ENCODE results near the gene EEA1. TPM values are rescaled to one million over a fixed set of nuclear protein-coding genes. Genes with fewer than 3 reads are reported as not detected.
"Not testable (repeated sequence)": the region's sequence is repeated elsewhere in the genome, so short reads cannot be mapped to it uniquely, and the experiment has no call there.

The EEA1 gene
- total RNA-seq, 1 donor from 2014 or later, result 18.9 TPM

DNA sequence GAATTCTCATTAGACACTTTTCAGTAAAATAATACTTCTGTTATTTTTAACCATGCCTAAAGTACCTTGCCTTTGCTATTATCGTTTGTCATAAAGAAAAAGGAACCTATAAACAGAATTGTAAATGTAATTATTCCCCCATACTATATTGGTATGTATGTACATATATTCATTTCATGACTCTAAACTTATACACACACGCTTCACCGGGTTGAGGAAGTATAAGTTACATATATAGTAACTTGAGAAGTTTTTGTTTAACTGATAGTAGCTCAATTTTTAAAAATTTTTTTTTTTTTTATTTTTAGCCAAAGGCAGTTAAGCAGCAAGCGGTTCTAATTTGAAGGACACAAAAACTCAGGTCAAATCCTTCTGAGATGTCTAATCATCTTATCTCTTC is 118.7 kb downstream of the EEA1 start:
- DNase-seq (ENCODE audit: low read depth, low spot score), result no peak

DNA sequence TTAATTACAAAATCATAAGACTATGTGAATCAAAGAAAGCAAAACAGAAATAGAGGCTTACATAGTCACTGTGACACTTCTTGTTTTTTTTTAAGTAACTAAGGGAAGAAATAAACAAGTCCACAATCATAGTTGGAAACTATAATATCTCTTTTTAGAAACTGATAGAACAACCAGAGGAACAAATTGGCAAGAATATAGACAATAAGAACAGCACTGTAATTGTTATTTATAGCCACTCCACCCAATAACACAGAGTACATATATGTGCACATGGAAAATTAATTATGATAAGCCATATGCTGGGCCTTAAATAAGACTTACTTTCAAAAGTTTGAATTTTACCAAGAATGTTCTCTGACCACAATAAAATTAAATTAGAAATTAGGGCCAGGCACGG is 125.2 kb downstream of the EEA1 start:
- no peak for DNase-seq (ENCODE audit: low read depth, low spot score)

DNA sequence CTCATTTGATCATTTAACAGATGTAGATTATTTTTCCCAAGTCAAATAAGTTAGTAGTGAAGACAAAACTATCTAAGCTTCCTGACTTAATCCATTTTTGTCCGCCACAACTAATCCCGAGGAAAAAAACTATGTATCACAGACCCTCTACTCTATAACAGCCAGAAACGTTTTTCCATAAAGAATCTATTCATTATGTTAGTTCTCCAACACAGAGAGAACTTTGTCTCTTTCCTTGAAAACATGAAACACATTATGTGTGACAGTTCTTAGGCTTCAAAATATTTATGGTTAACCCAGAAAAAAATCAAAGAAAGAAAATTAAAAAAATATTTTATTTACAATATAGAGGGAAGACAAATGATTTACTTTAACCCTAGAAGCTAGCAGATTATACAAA is 126.2 kb downstream of the EEA1 start:
- DNase-seq (ENCODE audit: low read depth, low spot score), result no peak

DNA sequence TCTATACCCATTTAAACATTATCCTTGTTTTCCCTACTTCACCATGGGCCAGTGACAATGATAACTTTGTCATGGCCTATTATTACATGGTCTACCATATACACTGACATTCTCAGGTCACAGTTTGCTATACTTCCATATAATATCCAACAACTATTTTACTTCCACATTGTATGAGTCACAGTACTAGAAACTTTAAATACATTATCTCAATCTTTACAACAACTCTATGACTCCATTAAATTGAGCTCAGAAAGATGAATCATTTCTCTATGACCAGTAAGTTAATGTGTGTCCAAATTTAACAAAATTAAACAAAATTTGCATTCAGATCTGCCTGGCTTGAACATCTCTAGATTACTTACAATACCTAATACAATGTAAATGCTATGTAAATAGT is 132.4 kb downstream of the EEA1 start:
- no peak for DNase-seq (ENCODE audit: low read depth, low spot score)

DNA sequence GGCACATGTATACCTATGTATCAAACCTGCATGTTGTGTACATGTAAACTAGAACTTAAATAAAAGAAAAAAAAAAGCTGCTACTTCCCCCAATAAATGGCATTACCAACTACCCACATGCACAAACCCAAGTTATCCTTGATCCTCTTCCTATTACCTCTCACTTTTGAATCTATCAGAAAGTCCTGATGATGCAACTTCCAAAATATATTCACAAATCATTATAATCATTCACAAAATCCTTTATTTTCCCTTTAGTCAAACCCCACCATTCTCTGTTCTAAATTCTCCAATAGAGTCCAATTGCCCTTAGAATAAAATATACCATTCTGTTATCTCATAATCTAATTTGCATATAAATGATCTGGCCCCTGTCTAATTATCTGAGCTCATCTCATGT is 134.3 kb downstream of the EEA1 start:
- no peak for DNase-seq (ENCODE audit: low read depth, low spot score)

DNA sequence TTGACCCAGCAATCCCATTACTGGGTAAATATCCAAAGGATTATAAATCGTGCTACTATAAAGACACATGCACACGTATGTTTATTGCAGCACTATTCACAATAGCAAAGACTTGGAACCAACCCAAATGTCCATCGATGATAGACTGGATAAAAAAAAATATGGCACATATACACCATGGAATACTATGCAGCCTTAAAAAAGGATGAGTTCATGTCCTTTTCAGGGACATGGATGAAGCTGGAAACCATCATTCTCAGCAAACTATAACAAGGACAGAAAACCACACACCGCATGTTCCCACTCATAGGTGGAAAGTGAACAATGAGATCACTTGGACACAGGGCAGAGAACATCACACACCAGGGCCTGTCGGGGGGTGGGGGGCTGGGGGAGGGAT is 134.7 kb downstream of the EEA1 start:
- not testable (repeated sequence) for DNase-seq (ENCODE audit: low read depth, low spot score)

DNA sequence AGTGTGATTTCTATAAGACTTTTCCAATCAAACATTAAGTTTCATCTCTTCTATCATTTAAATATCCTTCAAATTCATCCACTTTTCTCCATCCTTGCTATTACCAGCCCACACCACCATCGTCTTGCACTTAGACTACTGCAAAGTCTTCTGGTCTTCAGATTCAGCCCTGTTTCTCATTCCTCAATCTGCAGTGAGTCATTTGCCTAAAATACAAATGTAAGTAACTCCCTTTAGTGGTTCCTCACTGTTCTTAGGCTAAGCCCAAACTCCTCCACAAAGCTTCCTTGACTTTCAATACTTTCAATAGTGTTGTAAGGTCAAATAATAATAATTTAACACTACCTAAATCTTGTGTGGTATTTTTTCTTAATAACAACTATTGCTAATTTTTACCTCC is 143.1 kb downstream of the EEA1 start:
- no peak for DNase-seq (ENCODE audit: low read depth, low spot score)

DNA sequence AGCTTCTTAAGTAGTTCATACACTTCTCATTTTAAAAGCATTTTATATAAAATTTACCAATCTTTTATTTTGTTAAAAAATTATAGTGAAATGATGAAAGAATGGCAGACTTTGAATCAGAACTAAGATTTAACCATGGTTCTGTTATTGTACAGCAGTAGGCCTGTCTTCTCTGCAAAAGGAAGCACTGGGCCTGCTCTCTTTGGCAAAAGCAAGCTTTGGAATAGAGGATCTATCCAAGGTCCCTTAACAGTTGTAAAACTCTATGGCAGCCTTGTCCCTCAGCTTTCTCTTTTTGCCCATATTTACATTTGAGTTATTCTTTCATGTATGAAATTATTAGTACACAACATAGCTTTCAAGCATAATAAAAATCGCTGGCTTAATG is 143.5 kb downstream of the EEA1 start:
- DNase-seq (ENCODE audit: low read depth, low spot score), result no peak

DNA sequence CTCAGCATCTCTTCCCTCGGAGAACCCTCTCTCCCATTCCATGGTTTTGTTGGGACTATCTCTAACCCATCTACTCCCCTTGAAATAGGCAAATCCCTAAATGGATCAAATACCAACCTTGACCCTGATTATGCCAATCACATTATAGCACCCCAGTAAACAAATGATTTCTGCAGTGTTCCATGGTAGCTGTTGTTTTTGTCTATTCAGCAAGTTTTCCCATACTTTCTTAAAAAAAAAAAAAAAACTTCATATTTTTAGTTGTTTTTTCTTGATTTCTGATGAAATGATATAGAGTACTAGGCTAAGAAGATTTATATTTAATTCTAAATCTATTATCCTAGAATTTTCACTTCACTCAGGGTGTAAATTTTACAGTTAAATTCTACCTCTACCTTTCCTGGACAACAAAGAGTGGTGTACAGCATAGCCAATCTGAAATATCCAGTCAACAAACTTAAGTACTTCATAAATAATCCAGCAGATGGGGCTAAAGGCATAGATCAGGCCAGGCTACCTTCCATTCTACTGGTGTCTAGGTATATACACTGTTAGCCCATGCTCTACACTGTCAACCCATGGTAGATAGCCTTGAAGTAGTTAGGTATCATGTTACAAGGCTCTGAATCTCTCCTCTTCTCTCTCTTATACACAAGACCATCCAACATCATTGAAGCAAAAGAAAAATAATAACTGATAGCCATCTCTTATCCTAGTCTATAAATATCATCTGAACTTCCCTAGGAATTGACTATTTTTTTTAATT is 144.1 kb downstream of the EEA1 start:
- DNase-seq (ENCODE audit: low read depth, low spot score), result peak; percentile 46

DNA sequence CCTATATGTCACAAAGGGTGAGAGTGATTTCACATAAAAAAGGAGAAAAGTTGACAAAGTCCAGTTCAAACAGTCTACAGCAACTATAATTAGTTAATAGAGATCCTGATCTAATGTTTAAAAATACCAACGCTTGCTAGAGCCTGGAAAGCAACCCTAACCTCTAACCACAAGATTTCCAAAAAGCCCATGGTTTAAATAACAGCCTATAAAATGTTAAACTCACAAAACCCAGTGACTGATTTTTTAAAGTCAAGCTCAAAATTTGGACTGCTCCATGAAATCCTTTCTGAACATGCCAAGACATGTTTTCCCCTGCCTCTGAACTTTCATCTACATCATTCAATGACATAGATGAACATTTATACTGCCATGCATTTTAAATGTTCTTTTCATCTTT is 144.7 kb downstream of the EEA1 start:
- no peak for DNase-seq (ENCODE audit: low read depth, low spot score)

DNA sequence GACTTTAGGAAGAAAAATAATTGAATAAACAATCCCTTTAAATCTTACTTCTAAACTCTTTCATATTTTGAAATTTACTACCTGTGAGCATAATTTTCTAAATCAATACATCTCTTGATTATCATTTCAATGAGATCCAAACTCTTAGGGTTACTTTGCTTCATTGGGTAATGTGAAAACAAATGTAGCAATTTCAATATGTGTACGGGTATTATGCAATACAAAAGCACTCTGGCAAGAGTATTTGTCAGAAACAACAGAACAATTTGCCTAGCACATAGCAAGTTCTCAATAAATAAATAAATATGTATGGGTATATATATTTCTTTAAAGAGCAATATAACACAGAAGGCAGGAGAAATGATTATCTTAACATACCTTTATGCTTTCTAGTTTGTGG is 149.2 kb downstream of the EEA1 start:
- no peak for DNase-seq (ENCODE audit: low read depth, low spot score)

DNA sequence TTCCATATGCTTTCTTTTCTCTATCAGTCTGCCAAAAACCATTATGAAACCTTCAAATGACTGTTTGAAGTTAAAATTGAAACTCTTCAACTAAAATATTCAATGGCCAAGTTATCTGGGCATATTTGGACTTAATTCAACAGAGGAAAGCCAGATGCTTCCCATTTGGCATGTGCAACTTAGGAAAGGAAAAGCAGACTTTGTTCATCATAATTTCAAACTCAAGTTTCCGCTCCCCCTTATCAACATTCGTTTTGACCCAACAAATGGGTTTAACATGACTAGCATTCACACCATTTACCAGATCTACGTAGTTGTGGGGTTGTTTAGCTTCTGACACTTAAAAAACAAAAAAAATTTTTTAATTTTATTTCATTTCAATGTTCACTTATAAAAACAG is 150.6 kb downstream of the EEA1 start:
- DNase-seq (ENCODE audit: low read depth, low spot score), result peak; percentile 91

DNA sequence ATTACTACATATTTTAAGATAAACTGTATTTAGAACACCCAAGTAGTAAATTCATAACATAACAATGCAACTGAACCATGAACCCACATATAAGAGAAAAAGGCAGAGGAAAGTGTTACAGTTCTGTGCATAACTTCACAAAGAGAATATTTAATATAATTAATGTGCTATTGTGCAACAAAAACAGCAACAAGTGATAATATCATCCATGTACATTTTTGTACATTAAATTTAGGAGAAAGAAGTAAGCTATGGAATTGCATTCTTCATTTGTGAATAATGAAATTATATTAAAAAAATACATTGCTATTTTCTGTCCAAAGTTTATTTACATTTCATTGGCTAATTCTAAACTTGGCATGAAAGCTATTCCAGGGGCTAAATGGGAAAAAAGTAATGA is 153.7 kb downstream of the EEA1 start:
- DNase-seq (ENCODE audit: low read depth, low spot score), result no peak

DNA sequence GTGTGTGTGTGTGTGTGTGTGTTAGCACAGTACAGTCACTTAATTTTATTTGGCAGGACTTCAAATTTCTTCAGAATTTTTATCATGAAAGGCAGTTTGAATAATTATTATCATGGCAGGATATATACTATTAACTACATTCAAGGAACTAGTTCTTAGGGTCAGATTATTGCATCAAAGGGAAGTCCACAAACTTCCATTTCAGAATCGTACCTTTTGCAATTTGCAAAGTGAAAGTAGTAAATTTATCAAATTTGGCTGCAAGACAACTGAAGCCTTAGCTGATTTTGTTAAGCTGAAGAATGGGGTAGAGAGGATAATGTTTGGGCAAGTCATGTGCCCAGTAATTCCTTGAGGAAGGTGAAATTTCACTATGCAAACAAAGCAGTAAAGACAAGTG is 158.1 kb downstream of the EEA1 start:
- DNase-seq (ENCODE audit: low read depth, low spot score), result no peak

DNA sequence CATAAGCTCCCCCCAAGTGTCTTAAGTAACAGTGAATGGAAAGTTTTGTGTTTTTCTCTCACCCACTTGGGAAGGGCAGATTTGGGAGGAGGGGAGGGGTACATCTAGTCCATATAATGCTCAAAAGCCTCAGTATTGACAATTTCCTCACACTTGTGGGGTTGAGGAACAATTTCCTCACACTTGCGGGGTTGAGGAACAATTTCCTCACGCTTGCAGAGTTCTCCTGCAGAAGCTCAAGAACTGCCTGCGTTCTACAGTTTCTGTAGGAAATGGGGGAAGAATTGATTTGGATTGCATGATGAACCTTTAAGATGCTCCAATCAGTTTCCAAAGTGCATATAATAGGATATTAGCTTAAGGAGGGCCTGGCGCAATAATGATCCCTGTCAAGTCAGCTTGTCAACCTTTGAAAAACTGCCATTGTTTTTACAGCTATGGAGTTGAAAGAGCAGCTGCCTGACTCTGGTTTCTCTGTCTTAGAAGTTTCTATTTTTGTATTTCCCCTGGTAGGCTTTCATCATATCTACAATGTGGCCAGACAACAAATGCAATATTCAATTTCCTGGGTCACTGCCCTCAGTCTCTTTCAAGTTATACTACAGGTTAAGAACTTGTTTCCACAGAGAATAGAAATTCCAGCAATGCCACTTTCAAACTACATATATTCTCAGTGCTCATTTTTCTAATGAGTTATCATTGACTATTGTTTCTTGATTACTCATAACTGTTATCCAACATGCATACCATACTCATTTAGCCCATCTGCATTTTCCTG is 159.8 kb downstream of the EEA1 start:
- peak; percentile 52 for DNase-seq (ENCODE audit: low read depth, low spot score)

DNA sequence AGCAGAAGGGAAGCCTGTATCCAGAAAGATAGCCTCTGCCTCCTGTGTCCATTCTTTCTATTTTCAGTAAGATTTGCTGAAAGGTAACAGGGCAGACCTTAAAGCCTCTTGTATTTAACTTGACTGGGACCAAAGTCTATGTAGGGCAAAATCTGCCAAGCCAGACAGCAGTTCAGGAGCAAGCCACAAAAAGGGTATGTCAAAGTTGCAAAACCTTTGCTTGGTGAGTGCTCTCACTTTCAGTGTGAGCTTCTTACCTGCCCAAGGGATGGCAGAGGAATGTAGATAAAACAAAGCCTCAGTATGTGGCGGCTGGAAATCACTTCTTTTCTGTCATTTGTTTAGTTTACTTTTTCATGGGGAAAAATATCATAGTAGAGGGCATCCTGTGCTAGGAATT is 163.2 kb downstream of the EEA1 start:
- no peak for DNase-seq (ENCODE audit: low read depth, low spot score)

DNA sequence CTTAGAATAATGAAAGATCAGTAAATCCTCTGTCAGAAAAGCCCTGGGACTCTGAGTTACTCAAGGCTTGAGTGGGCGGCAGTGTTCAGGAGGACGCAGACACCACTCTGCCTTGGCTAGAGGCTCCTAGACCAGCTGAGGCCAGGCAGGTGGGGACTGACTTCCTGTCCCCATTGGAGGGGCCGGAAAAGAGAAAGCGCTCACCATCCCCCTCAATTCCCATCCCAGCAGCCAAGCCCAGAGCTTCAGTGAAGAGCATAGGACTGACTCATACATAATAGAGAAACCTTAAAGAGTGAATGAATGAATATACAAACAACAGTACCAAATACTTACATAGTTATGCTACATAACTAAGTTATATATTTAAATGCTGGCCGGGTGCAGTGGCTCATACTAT is 164.3 kb downstream of the EEA1 start:
- DNase-seq (ENCODE audit: low read depth, low spot score), result no peak

DNA sequence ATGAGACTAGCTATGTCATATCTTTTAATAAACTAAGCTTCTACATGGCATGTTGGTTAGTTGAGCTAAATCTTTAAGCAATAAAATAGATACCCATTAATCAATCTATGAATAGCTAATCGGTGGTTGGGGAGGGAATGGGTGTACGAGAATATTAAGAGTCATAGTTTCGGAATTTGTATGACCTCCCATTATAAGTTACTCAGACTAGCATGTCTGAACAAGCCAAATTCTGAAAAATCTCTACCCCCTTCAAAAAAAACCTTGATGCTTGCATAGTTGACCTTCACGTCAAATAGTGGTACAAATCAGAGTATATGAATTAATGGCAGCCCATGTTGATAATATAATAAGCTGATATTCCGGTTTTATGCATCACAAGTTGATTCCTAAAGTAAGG is 166.3 kb downstream of the EEA1 start:
- no peak for DNase-seq (ENCODE audit: low read depth, low spot score)

DNA sequence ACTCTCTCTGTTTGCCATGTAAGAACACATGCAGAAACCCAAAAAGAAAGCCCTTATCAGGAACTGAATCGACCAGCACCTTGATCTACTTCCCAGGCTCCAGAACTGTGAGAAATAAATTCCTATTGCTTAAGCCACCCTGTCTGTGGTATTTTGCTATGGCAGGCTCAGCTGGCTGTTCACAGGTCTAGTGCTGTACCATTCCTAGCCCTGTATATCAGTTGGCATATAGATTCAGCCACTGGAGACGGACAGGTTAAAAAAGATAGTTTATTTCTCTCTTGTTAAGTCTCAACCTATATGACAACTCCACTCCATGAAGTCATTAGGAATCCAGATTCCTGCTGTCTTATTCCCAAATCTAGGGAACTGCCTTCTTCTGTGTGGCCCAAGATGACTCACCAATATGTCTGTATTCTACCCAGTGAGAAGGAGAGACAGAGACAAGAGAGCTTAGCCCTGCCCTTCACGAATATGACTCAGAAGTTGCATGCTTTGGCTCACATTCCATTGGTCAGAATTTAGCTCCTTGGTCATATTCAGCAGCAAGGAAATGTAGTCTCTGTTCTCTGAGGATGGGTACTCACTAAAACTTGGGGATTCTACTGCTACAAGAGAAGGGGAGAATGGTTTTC is 169.3 kb downstream of the EEA1 start:
- DNase-seq (ENCODE audit: low read depth, low spot score), result no peak

DNA sequence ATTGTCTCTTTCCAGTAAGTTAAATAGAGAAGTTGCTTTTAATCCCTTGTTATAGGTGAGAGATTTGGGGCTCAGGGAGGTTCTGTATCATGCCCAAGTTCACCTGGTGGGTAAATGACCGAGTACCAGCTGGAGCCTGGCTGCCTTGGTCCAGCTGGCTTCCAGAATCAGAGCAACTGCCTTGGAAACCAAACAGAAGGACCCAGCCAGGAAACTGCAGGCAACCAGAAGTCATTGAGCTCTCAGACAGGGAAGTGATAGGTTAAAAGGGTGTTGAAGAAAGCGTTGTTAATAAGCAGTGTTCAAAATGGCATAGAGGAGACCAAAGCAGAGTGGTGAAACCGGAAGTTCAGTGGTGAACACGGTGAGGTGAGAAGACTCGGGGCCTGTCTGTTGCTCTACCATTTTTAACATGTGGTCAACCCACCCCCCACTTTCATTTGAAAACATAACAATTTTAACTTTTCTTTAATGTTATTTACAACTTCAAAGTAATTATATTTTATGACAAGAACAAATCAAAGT is 171.4 kb downstream of the EEA1 start:
- no peak for DNase-seq (ENCODE audit: low read depth, low spot score)

DNA sequence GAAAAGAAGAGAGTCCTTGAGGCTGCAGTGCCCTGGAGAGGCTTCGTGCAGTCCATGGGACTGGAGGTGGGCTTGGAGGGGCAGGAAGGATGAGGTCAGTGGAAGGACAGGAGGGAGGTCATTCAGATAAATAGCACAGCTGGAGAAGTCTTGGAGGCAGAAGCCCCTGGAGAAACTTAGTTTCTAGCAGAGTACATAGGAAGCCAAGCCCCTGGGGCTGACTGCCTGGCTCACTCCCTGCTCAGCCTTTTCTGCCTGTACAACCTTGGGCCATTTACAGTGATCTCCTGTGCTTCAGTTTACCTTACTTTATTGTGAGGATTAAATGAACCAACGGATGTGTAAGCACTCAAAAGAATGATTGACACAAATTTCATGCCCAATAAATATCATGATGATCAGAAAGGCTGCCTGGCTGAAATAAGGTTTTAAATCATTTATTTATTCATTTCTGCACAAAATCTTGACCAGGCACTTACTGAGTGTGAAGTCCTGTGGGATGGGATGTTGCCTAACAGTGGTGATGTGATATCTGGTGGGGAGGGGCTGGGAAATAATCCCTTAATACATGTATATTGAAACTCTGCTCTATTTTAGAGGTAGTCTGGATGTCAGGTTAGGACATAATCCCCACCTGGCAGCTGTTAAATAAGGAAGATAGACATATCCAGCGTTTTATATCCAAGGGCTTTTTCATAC is 172.0 kb downstream of the EEA1 start:
- DNase-seq (ENCODE audit: low read depth, low spot score), result no peak
